Upper lobe of left lung (tissue), 6 donors: Measurements from ENCODE around the gene AVEN. TPM values are rescaled to one million over a fixed set of nuclear protein-coding genes. Genes with fewer than 3 reads are reported as not detected.

Source experiments
- ATAC-seq, 2 donors: fragments of 200-7000 bp; cut with Tn5 transposase; one replicate each; pipeline ENCODE4 v1.9.1; 2022; ENCODE audit warnings: mild to moderate bottlenecking in 2 of 2, moderate library complexity in 2 of 2; ENCODE audit not compliant: low FRiP score in 2 of 2
- DNase-seq, 2 donors: peaks; one replicate each; pipeline ENCODE4 v3.0.0-alpha.2; 2019 to 2020
- H3K27ac ChIP-seq, 4 donors: fragments of 200-600 bp; sonication (generic); one replicate each; pipeline ENCODE4 v1.5.1; 2016 to 2019
- H3K27me3 ChIP-seq, 4 donors: fragments of 200-600 bp; sonication (generic); one replicate each; pipeline ENCODE4 v1.5.1; 2017 to 2019
- H3K36me3 ChIP-seq, 4 donors: fragments of 200-600 bp; sonication (generic); one replicate each; pipeline ENCODE4 v1.5.1; 2016 to 2019
- H3K4me1 ChIP-seq, 4 donors: fragments of 200-600 bp; sonication (generic); one replicate each; pipeline ENCODE4 v1.5.1; 2018 to 2019
- H3K4me3 ChIP-seq, 4 donors: fragments of 200-600 bp; sonication (generic); one replicate each; pipeline ENCODE4 v1.5.1; 2017 to 2019; ENCODE audit warnings: mild to moderate bottlenecking in 2 of 4, moderate library complexity in 1 of 4
- H3K9me3 ChIP-seq, 4 donors: fragments of 200-600 bp; sonication (generic); one replicate each; pipeline ENCODE4 v1.5.1; 2018 to 2019
- CTCF ChIP-seq, 6 experiments: fragments of 450-650 bp in 4 of 6; fragments of 200-600 bp in 2 of 6; sonication (generic) in 2 of 6; IDR thresholded peaks; one replicate each; pipeline ENCODE4 v1.5.1; 2016 to 2019; ENCODE audit warnings: antibody characterized with exemption in 6 of 6
- EP300 ChIP-seq, 4 donors: sonication (generic); formaldehyde crosslinking; IDR thresholded peaks; one replicate each; pipeline ENCODE4 v1.5.1; 2017; ENCODE audit warnings: antibody characterized with exemption in 4 of 4, control low read depth in 2 of 4
- POLR2A ChIP-seq, 4 donors: fragments of 450-650 bp; IDR thresholded peaks; one replicate each; pipeline ENCODE4 v1.5.1; 2016 to 2017; ENCODE audit warnings: antibody characterized with exemption in 4 of 4, mild to moderate bottlenecking in 2 of 4
- POLR2AphosphoS5 ChIP-seq, 2 donors: sonication (generic); formaldehyde crosslinking; IDR thresholded peaks; one replicate each; pipeline ENCODE4 v1.5.1; 2017; ENCODE audit warnings: antibody characterized with exemption in 2 of 2
- WGBS, 2 donors: methylation state at CpG; one replicate each; pipeline ENCODE4 v1.1.5; 2017 to 2018; 5-methylcytosine and 5-hydroxymethylcytosine counted together
- total RNA-seq, 6 donors: library from RNA; depleted of rRNA in 4 of 6; stranded (reverse); fragments of >200 nt in 4 of 6; gene quantifications; one replicate each; pipeline versions ENCODE4 v1.1.0 to v1.2.1, GENCODE V29; 2016 to 2021
- donor health status: DM: no; HTN: no; CAD: no; lungs with moderate emphysema.
- donor health status: DM: no; HTN: yes; CAD: no; lungs with severe emphysema.

Gene AVEN
- total RNA-seq, 6 donors from 2014 or later, result 6.9 to 38.8 (median 9.9) TPM

GRCh38 chr15:33910741-33911140 lies 128.3 kb downstream of the AVEN start:
- H3K27ac ChIP-seq, result no peak overlapping the region
- no peaks in the 10 kb centered on the region for H3K36me3 ChIP-seq
- DNase-seq (no peak), ATAC-seq (no peak)
- TF ChIP-seq CTCF (IDR thresholded peaks at IDR 0.05), result no peak
- no peak for TF ChIP-seq POLR2A (IDR thresholded peaks at IDR 0.05)
- TF ChIP-seq EP300 (IDR thresholded peaks at IDR 0.05), result no peak
- TF ChIP-seq POLR2AphosphoS5 (IDR thresholded peaks at IDR 0.05), result no peak
- no peaks in the 10 kb centered on the region for H3K27me3 ChIP-seq
- WGBS, 2 donors, result 81 to 95% methylated on average over 3 of the region's 3 CpGs
- no peak overlapping the region for H3K4me3 ChIP-seq
- no peaks in the 10 kb centered on the region for H3K9me3 ChIP-seq
- no peaks in the 10 kb centered on the region for H3K4me1 ChIP-seq

- DNase-seq (no peak), ATAC-seq (no peak)
- no peak overlapping the region for H3K4me3 ChIP-seq
- no peaks in the 10 kb centered on the region for H3K9me3 ChIP-seq
- H3K27ac ChIP-seq, result no peak overlapping the region
- H3K36me3 ChIP-seq, result no peaks in the 10 kb centered on the region
- H3K27me3 ChIP-seq, result no peaks in the 10 kb centered on the region
- H3K4me1 ChIP-seq, result no peaks in the 10 kb centered on the region
- 89 to 100% methylated on average over 2 to 3 of the region's 3 CpGs for WGBS, 2 donors
- TF ChIP-seq CTCF (IDR thresholded peaks at IDR 0.05) (no peak), EP300 (IDR thresholded peaks at IDR 0.05) (no peak), POLR2A (IDR thresholded peaks at IDR 0.05) (no peak), POLR2AphosphoS5 (IDR thresholded peaks at IDR 0.05) (no peak)
Measured at GRCh38 chr15:33908406-33908805, 130.6 kb downstream of the AVEN start.

- H3K9me3 ChIP-seq, result no peaks in the 10 kb centered on the region
- no peak for TF ChIP-seq EP300 (IDR thresholded peaks at IDR 0.05)
- TF ChIP-seq POLR2AphosphoS5 (IDR thresholded peaks at IDR 0.05), result no peak
- TF ChIP-seq CTCF (IDR thresholded peaks at IDR 0.05), result no peak
- TF ChIP-seq POLR2A (IDR thresholded peaks at IDR 0.05), result no peak
- H3K4me1 ChIP-seq, result no peaks in the 10 kb centered on the region
- no peaks in the 10 kb centered on the region for H3K27me3 ChIP-seq
- no peaks in the 10 kb centered on the region for H3K36me3 ChIP-seq
- DNase-seq (no peak), ATAC-seq (no peak)
- no peak overlapping the region for H3K27ac ChIP-seq
- H3K4me3 ChIP-seq, result no peak overlapping the region
Measured at GRCh38 chr15:33907326-33907725, 131.7 kb downstream of the AVEN start.

- Histone ChIP-seq H3K36me3 (no peaks in the 10 kb centered on the region), H3K9me3 (no peaks in the 10 kb centered on the region), H3K27ac (no peak overlapping the region), H3K4me1 (no peaks in the 10 kb centered on the region), H3K27me3 (no peaks in the 10 kb centered on the region), H3K4me3 (no peak overlapping the region)
- no peak for DNase-seq
- no peak for ATAC-seq
- TF ChIP-seq POLR2AphosphoS5 (IDR thresholded peaks at IDR 0.05), result no peak
- no peak for TF ChIP-seq CTCF (IDR thresholded peaks at IDR 0.05)
- TF ChIP-seq EP300 (IDR thresholded peaks at IDR 0.05), result no peak
- no peak for TF ChIP-seq POLR2A (IDR thresholded peaks at IDR 0.05)
- 83 to 94% methylated on average over 2 of the region's 2 CpGs for WGBS, 2 donors
Measured at GRCh38 chr15:33903661-33904060, 135.3 kb downstream of the AVEN start.

GRCh38 chr15:33902043-33902442 lies 137.0 kb downstream of the AVEN start:
- H3K27me3 ChIP-seq, result no peaks in the 10 kb centered on the region
- no peak for ATAC-seq
- no peak for TF ChIP-seq POLR2AphosphoS5 (IDR thresholded peaks at IDR 0.05)
- TF ChIP-seq EP300 (IDR thresholded peaks at IDR 0.05), result no peak
- TF ChIP-seq POLR2A (IDR thresholded peaks at IDR 0.05), result no peak
- no peak for TF ChIP-seq CTCF (IDR thresholded peaks at IDR 0.05)
- no peaks in the 10 kb centered on the region for H3K36me3 ChIP-seq
- H3K9me3 ChIP-seq, result no peaks in the 10 kb centered on the region
- no peak for DNase-seq
- H3K27ac ChIP-seq, result no peak overlapping the region
- H3K4me3 ChIP-seq, result no peak overlapping the region
- no peaks in the 10 kb centered on the region for H3K4me1 ChIP-seq
- 0% methylated on average over 1 of the region's 1 CpG for WGBS, 2 donors
